ENCODE data around the gene MUC12.

GRCh38 chr7:101066141-101066832 is 96.9 kb downstream of the MUC12 start:
- TF ChIP-seq GABPA (IDR thresholded peaks at IDR 0.05; ENCODE audit: low read depth) (no peak), CTCF (IDR thresholded peaks at IDR 0.05; ENCODE audit: insufficient read depth, low read length) (no peak)

Measured in HL-60 (cell line).